HAP-1 (cell line): ENCODE results near the gene TUBB2A.

ENCODE experiments used
- DNase-seq, 2 experiments: peaks; one replicate each; pipeline ENCODE4 v3.0.0-alpha.2; 2016 to 2020; ENCODE audit warnings: low spot score in 2 of 2
- H3K27me3 ChIP-seq: fragments of 250-450 bp; sonication (Bioruptor Pico); 2 replicates; pipeline ENCODE4 v1.5.1; 2020; ENCODE audit warnings: low read depth, mild to moderate bottlenecking, moderate library complexity
- H3K36me3 ChIP-seq: fragments of 250-450 bp; sonication (Bioruptor Pico); replicated peaks from 2 replicates; pipeline ENCODE4 v1.5.1; 2020; ENCODE audit warnings: mild to moderate bottlenecking
- H3K4me1 ChIP-seq: fragments of 250-450 bp; sonication (Bioruptor Pico); 2 replicates; pipeline ENCODE4 v1.5.1; 2020; ENCODE audit warnings: mild to moderate bottlenecking
- H3K4me3 ChIP-seq: fragments of 250-450 bp; sonication (Bioruptor Pico); 2 replicates; pipeline ENCODE4 v1.5.1; 2020; ENCODE audit warnings: mild to moderate bottlenecking, moderate library complexity
- H3K9me3 ChIP-seq: fragments of 250-450 bp; sonication (Bioruptor Pico); 2 replicates; pipeline ENCODE4 v1.5.1; 2020; ENCODE audit warnings: mild to moderate bottlenecking, moderate library complexity
- in situ Hi-C: fragments of 300-500 bp; cut with MboI; formaldehyde crosslinking; loops from 3 replicates; pipeline ENCODE4 v1.14.3; 2020; ENCODE audit warnings: low sequenced_read_pairs, inconsistent platforms, mixed read lengths

TUBB2A gene

DNA sequence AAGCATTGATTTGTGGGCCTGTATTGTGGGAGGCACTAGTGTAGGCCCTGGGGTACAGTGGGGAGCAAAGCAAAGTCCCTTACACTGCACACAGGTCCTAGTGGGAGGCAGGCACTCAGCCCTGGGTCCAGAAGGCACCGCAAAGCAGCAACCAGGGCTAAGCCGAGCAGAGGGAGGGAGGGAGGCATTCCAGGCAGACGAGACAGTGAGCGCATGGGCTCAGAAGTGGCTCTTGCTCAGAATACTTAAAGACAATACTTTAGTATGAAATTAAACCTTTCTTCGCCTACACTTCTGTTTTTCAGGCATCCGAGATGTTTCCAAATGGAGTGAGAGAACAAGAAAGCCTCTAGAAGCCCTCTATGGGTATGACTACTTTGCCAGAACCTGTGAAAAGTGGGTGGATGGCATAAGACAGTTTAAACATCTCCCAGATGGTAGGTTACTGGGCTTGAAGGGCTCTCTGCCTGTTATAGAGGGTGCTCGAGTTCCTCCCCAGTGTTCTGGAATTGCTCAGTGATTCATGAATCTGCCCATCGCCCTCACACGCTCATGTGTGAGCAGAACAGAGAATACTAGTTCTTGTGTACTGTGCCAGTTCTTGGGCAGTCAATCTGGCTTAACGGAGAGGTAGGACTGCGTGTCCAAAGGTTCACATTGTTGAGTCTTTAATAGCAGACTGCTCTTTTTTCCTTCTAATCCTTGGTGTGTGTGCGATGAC is 20.1 kb downstream of the TUBB2A start:
- no peak overlapping the region for H3K4me3 ChIP-seq
- H3K36me3 ChIP-seq: peaks cover 46% of the 10 kb centered on the region
- no peaks in the 10 kb centered on the region for H3K9me3 ChIP-seq
- in situ Hi-C loops: no loop called here
- no peak for DNase-seq
- H3K4me1 ChIP-seq: no peaks in the 10 kb centered on the region
- H3K27me3 ChIP-seq: no peaks in the 10 kb centered on the region

DNA sequence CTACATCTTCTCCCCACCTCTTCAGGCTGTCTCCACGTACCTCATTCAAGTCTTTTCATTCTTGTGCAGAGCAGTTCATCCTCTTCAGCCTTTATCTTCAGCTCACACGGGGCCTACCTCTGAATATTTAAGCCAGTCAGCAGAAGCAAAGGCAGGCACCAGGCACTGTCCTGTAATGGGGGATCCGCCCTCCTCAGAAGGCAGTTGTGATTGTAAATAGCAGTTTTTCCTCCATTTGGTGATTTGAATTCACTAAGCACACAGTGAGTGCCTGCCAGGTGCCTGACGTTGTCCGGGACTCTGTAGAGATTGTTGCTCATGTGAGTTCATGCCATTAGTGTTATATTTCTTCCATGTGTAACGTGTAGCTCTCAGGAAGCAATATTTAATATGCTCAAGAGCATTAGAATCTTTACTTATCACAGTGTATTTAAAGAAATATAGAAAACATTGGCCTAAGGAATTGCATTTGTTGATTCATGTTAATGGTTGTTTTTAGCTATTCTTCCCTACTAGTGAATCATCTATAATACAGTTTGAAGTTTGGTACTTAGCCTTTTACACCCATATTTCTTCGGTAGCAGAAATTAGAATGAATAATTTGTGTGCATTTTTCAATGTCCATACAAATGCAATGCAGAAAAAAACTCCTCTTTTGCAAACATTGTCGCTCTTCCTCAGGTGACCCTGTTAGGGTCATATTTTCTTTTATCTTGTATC is 20.9 kb downstream of the TUBB2A start:
- DNase-seq: no peak
- peaks cover 42% of the 10 kb centered on the region for H3K36me3 ChIP-seq
- H3K4me1 ChIP-seq: no peaks in the 10 kb centered on the region
- H3K4me3 ChIP-seq: no peak overlapping the region
- no peaks in the 10 kb centered on the region for H3K27me3 ChIP-seq
- no peaks in the 10 kb centered on the region for H3K9me3 ChIP-seq
- in situ Hi-C loops: no loop called here

DNA sequence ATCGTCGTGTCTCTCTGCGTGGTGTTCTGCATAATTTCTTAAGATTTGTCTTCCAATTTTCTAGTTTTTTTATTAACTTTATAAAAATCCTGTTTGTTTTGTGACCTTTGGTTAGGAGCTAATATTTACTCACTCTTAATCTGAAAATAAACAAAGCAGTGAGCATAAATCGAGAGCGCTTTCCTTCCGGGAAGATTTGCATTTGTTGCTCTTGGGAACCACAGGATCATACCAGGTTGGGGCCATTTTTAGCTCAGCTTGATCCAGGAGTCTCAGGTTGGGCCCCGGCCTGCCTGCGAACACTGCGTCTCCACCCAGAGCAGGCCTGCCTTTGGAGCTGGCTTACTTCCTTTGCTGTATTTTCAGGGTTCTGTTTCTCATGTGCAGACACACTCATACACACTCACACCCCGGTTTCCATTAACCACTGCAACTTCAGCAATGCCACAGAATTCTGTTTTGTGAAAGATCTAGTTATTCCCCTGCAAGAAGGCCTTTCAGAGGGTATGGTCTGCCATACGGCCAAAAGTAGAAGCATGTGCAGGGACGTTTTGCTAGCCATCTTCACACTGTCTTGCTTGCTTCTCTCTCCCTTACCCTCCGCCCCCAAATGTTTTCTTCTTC is 21.6 kb downstream of the TUBB2A start:
- DNase-seq: no peak
- Histone ChIP-seq H3K36me3 (peaks cover 40% of the 10 kb centered on the region), H3K9me3 (no peaks in the 10 kb centered on the region), H3K4me3 (no peak overlapping the region), H3K27me3 (no peaks in the 10 kb centered on the region), H3K4me1 (no peaks in the 10 kb centered on the region)
- in situ Hi-C loops: no loop called here

DNA sequence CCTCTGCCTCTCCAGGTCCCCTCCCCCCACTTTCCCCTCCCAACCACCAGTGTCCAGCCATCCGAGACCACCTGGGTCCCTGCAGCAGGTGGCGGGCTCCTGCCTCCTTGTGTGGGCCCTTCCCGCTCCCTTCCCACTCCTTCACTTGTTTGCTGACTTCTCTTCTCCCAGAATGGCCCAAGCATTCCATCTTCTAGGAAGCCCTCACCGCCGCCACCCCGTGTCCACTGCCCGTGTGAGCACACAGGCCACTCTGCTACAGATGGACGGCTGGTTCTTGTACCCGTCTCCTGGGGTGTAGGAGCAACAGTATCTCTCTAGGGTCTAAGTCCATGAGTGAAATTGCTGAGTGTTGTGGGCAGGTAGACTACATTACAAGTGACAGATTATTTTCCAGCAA is 23.8 kb downstream of the TUBB2A start:
- H3K4me1 ChIP-seq: no peaks in the 10 kb centered on the region
- peaks cover 42% of the 10 kb centered on the region for H3K36me3 ChIP-seq
- H3K4me3 ChIP-seq: no peak overlapping the region
- no peak for DNase-seq
- no peaks in the 10 kb centered on the region for H3K9me3 ChIP-seq
- in situ Hi-C loops: no loop called here
- H3K27me3 ChIP-seq: no peaks in the 10 kb centered on the region

DNA sequence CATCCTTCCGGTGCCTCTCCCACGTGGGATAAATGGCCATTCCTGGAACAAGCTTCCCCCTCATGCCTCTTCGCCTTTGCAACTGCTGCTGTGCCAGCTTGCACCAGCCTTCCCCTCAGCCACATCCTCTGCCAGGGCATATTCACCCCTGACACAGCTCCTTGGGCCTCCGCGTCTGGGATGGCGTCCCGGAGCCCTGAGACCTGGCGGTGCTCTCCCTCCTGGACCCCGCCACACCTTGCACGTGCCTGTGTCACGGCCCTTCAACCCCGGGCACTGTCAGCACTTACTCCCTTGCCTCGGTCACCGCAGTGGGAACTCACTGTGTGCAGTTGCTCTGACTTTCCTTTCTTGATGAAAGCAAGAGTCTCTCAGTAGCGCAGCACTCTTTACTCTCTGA is 25.6 kb downstream of the TUBB2A start:
- H3K27me3 ChIP-seq: no peaks in the 10 kb centered on the region
- H3K36me3 ChIP-seq: peaks cover 33% of the 10 kb centered on the region
- no peaks in the 10 kb centered on the region for H3K9me3 ChIP-seq
- H3K4me3 ChIP-seq: no peak overlapping the region
- DNase-seq: no peak
- in situ Hi-C loops: no loop called here
- no peaks in the 10 kb centered on the region for H3K4me1 ChIP-seq

DNA sequence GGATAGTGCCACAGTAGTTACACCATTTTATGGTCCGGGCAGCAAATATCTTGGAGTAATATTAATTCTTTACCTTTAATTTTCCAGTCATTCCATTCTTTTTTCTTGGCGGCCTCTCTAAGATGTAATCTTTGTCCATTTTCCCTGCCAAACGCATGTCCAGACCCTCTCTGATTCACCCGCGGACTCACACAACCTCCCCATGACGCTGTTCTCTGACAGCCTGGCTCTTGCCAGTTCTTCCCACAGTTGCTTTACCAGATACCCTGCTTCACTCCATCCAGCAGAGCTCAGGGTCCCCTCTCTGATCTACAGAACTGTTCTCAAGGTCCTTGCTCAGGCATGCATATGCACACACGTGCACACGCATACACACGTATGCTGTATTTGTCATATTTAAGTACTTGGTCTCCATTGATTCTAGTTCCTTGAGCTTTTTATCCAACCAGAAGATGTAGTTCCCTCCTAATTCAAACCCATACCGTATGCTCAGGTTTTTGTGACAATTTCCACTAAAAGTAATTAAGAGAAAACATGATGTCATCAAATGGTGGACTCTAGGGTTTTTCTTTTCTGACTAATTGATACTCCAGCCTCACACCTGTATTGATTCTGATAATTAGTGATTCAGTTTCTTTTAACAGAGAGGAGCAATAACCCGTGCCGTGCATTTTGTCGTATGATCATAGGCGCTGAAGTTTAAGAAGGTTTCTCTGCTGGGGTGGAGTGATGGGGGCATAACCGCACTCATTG is 28.8 kb downstream of the TUBB2A start:
- no peak for DNase-seq
- Histone ChIP-seq H3K9me3 (no peaks in the 10 kb centered on the region), H3K4me1 (no peaks in the 10 kb centered on the region), H3K4me3 (no peak overlapping the region), H3K36me3 (peaks cover 27% of the 10 kb centered on the region), H3K27me3 (no peaks in the 10 kb centered on the region)
- in situ Hi-C loops: loop anchor here (5.0 to 10.0 kb wide), 2 partner anchors 124 to 606 kb away; no protein-coding TSS in a partner anchor

DNA sequence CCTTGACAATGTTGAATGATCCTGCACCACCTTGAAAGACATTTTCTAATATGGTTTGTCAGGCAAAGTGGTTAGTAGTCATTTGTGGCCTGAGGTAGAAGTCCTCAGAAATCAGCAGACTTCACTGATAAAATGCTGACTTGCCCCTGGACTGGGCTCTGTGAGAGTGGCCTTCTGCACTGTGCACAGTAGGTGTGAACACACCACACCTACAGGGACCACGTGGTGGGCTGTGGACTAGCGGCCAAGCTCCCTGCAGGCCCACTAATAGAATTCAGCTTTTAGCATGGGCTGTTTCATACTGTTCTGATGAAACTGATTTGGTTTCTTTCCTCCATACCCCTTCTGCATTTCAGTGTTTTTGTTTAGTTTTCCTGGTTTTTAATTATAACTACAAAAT is 31.5 kb downstream of the TUBB2A start:
- in situ Hi-C loops: loop anchor here (5.0 to 10.0 kb wide), 2 partner anchors 126 to 609 kb away; no protein-coding TSS in a partner anchor
- no peak for DNase-seq
- no peaks in the 10 kb centered on the region for H3K4me1 ChIP-seq
- H3K27me3 ChIP-seq: no peaks in the 10 kb centered on the region
- H3K36me3 ChIP-seq: peaks cover 27% of the 10 kb centered on the region
- H3K4me3 ChIP-seq: no peak overlapping the region
- H3K9me3 ChIP-seq: no peaks in the 10 kb centered on the region

DNA sequence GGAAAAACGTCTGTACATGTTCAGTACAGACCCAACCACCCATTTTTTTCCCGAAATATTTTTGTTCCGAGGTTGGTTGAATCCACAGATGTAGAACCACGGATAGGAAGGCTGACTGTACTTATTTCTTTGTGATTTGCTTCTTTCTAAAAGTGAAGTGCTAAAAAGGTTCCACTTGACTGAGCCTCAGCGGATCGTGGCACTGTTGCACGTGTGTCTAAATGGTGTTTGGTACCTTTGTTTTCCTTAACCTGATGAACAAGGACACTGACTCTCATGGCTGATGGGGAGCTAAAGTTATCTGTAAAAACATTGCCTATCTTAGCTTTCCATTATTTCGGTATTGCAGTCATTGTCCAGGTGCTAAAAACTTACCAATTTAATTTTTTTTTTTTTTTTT is 32.7 kb downstream of the TUBB2A start:
- Histone ChIP-seq H3K27me3 (no peaks in the 10 kb centered on the region), H3K36me3 (peaks cover 17% of the 10 kb centered on the region), H3K9me3 (no peaks in the 10 kb centered on the region), H3K4me1 (no peaks in the 10 kb centered on the region), H3K4me3 (no peak overlapping the region)
- no peak for DNase-seq
- in situ Hi-C loops: loop anchor here (5.0 to 10.0 kb wide), 2 partner anchors 128 to 610 kb away; no protein-coding TSS in a partner anchor

DNA sequence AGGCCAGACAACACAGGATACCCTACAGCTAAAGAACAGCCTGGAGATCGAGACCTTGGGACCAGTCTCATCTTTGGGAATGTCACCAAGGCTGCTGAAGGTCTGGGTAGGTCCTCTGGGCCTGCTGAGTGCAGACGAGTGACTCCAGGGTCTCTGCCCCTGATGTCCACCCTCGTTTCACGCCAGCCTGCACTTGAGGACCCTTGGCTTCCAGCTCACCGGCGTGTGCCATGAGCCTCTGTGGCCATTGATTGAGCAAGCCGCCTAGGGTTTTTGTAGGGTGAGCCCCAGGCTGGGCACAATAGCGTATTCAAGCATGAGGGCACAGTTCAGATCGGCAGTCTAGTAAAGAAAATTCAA is 34.5 kb downstream of the TUBB2A start:
- Histone ChIP-seq H3K36me3 (no peaks in the 10 kb centered on the region; the same call in 1 of the 2 replicates), H3K4me3 (no peak overlapping the region)
- in situ Hi-C loops: loop anchor here (10.0 kb wide), 1 partner anchor 612 kb away; no protein-coding TSS in a partner anchor

DNA sequence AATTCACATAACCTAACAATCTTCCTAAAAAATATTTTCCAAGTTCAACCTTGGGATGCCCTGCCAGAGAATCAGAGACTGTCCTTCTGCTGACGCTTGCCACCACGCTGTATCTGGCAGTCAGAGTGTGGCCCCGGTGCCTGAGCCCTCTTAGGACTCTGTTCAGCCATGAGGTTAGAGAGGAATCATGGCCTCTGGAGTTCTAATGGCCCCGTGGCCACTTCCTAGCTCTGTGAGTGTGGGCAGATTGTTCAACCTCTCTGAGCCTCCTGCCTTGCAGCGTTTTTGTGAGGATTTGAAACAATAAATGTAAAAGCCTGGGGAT is 36.6 kb downstream of the TUBB2A start:
- no peaks in the 10 kb centered on the region; the same call in 1 of the 2 replicates for H3K36me3 ChIP-seq
- no peak overlapping the region for H3K4me3 ChIP-seq
- no peaks in the 10 kb centered on the region for H3K27me3 ChIP-seq
- no peak for DNase-seq
- H3K4me1 ChIP-seq: peaks cover 12% of the 10 kb centered on the region
- in situ Hi-C loops: loop anchor here (10.0 kb wide), 1 partner anchor 614 kb away; no protein-coding TSS in a partner anchor
- H3K9me3 ChIP-seq: no peaks in the 10 kb centered on the region

More for the DNA sequence above, 34.5 kb downstream of the TUBB2A start:
- Histone ChIP-seq H3K4me1 (peaks cover 1% of the 10 kb centered on the region), H3K27me3 (no peaks in the 10 kb centered on the region), H3K9me3 (no peaks in the 10 kb centered on the region)
- DNase-seq: no peak

DNA sequence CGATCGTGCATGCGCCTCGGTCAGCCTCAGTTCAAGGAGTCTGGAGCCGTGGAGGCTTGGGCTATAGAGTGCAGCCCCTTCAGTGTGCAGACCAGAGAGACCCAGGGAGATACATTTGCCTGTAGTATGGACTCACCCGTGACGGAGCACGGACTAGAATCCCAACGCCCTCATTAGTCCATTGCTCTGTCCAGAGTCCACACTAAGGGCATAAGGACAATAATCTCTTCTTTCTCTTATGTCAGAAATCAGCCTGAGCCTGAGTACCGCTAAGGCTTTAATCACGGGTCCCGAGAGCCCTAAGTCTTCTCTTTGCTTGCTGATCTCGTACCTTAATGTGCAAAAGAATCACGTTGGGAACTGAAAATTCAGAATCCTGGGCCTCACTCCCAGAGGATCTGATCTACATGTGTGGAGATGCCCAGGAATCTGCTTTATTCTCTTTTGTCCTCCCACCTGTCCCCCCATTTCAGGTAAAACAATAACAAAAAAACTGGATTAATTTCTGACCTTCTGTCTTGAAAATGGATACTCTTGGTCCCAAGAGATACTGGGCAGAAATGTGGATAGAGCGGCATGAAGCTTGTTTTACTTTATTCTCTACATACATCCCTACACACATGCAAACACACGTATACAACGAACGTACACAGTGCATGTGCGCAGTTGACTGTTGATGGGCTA is 38.2 kb downstream of the TUBB2A start:
- H3K9me3 ChIP-seq: no peaks in the 10 kb centered on the region
- peak overlapping the region; percentile 75 for H3K4me3 ChIP-seq
- H3K4me1 ChIP-seq: peaks cover 12% of the 10 kb centered on the region
- in situ Hi-C loops: no loop called here
- H3K27me3 ChIP-seq: no peaks in the 10 kb centered on the region
- DNase-seq: no peak
- H3K36me3 ChIP-seq: peaks cover 3% of the 10 kb centered on the region; the same call in 1 of the 2 replicates

DNA sequence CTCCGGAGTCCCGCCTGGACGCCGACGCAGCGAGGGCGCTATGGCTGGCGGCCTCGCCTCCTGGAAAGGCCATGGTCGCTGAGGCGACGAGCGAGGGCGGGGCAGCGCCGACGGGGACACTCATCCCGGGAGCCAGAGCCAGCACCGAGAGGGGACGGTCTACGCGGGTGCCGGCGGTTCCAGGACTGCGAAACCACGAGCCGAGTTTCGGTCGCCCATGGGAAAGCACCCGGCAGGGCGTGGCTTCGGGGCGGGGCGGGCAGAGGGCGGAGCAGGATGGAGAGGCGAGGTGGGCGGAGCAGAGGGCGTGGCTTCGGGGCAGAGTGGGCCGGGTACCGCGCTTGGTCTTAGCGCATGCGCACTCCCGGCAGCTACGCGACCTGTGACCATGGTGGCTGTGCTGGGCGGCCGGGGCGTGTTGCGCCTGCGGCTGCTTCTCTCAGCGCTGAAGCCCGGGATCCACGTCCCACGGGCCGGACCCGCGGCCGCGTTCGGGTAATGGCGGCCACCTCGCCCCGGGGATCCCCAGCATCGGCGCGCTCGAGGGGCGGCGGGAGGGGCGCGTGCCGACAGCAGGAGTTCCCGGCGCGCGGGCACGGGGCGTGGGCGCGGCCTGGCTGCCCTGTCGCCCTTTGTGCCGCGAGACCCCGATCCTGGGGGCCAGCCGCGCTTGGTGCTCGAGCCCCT is 38.8 kb downstream of the TUBB2A start, which contains the start of gene BPHL:
BPHL (plus strand) TSS at position 359 of the 687 bp plus-strand sequence; CDS start at position 389, 30 bp downstream.
- Histone ChIP-seq H3K36me3 (peaks cover 10% of the 10 kb centered on the region), H3K9me3 (no peaks in the 10 kb centered on the region), H3K4me1 (peaks cover 12% of the 10 kb centered on the region), H3K27me3 (no peaks in the 10 kb centered on the region), H3K4me3 (peak within 1 kb of the TSS; percentile 75)
- peak; percentile 91 to 99 for DNase-seq
- in situ Hi-C loops: no loop called here
